Activated naive CD8-positive, alpha-beta T cell treated with anti-CD3 and anti-CD28 coated beads for 36 hours (primary cell): ENCODE measurements around the gene ZBTB7B. TPM values are rescaled to one million over a fixed set of nuclear protein-coding genes. Genes with fewer than 3 reads are reported as not detected.

Experiments
- DNase-seq: peaks from one replicate; pipeline ENCODE4 v3.0.0; 2021
- H3K27ac Mint-ChIP-seq: one replicate; pipeline ENCODE4 v1.8.0; 2022; ENCODE audit warnings: mild to moderate bottlenecking, moderate library complexity, mixed read lengths
- H3K27me3 Mint-ChIP-seq: one replicate; pipeline ENCODE4 v1.8.0; 2022; ENCODE audit warnings: mild to moderate bottlenecking, mixed read lengths
- H3K36me3 Mint-ChIP-seq: one replicate; pipeline ENCODE4 v1.8.0; 2021; ENCODE audit warnings: mild to moderate bottlenecking, mixed read lengths
- H3K4me1 Mint-ChIP-seq: one replicate; pipeline ENCODE4 v1.8.0; 2021; ENCODE audit warnings: mixed read lengths
- H3K4me3 Mint-ChIP-seq: one replicate; pipeline ENCODE4 v1.8.0; 2022; ENCODE audit warnings: mild to moderate bottlenecking, moderate library complexity, mixed read lengths
- H3K9me3 Mint-ChIP-seq: one replicate; pipeline ENCODE4 v1.8.0; 2022; ENCODE audit warnings: mixed read lengths
- total RNA-seq, 2 experiments: library from RNA; stranded (reverse); gene quantifications; one replicate each; pipeline ENCODE4 v1.2.3, GENCODE V29; 2021

Gene ZBTB7B
- total RNA-seq, 2 experiments from 2014 or later = 14.1 to 14.4 TPM

- Mint-ChIP-seq H3K4me1 (peaks cover 21% of the 10 kb centered on the region), H3K36me3 (no peaks in the 10 kb centered on the region), H3K27me3 (no peaks in the 10 kb centered on the region), H3K4me3 (peak overlapping the region; percentile 82), H3K9me3 (no peaks in the 10 kb centered on the region), H3K27ac (peak overlapping the region; percentile 2)
- DNase-seq = peak; percentile 49
These were observed 49.3 kb downstream of the ZBTB7B start for GRCh38 chr1:155051777-155052398.

DNA sequence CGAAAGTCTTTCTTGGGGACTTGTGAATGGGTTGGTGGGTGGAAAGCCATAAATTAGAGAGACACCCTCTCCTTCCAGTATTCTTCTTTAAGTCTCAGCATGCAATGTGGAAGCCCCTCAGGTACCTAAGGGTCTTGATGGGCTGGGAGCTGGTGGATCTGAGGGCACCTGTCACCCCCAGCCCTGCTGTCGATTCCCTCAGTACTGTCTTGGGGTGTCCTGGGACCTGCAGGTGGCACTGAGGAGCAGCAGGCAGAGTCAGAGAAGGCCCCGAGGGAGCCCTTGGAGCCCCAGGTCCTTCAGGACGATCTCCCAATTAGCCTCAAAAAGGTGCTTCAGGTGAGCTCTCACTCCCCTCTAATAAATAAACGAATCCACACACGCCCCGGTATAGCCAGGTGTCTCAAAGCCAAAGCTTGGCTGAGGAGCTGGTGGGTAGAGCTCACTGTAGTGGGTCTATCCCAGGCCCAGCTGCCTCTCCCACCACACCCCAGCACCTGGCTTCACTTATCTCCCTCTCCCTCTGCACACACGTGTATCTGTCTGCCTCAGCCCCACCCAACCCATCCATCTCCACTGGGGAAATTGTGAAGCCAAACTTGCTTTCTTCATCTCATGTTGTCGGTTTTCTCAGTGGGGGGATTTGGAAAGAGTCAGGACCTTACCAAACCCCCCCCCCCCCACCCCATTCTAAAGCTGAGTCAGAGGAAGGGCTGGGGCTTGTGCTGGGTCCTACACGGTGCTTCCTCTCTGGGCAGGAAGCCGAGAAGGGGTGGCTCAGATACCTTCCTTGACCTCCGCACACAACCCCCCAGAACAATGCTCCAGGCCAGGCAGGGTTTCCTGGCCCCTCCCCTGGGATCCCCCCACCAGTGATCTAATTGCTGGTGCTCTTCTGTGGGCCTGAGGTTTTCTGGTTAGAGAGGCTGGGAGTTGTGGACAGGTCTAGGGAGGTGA, 50.1 kb downstream of the ZBTB7B start:
- Mint-ChIP-seq H3K27me3 (no peaks in the 10 kb centered on the region), H3K36me3 (no peaks in the 10 kb centered on the region), H3K9me3 (no peaks in the 10 kb centered on the region), H3K4me3 (peak overlapping the region; percentile 82), H3K4me1 (peaks cover 21% of the 10 kb centered on the region), H3K27ac (no peak overlapping the region)
- DNase-seq = peak; percentile 36

DNA sequence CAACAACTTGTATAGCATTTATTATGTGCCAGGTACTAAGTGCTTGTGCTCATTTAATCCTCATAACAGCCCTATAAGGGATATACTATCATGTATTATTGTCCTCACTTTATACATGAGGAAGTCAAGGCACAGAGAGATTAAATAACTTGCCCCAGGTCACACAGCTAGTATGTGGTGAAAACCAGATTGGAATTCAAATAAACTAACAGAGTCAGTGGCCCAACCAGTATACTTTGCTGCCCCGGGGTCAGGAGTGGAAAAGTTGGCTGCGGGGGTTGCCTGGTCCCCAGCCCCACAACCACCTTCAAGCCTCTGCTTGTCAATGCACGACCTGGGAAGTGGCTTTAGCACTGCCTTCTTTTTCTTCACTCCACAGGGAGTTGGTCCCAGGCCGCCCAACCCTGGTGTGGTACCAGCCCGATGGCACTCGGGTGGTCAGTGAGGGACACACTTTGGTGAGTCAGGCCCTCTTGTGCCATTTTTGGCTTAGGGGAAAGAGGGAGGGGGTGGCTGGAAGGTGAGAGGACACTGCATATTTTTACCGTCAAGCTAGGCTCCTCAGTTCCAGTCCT, 51.0 kb downstream of the ZBTB7B start:
- Mint-ChIP-seq H3K27ac (no peak overlapping the region), H3K36me3 (no peaks in the 10 kb centered on the region), H3K27me3 (no peaks in the 10 kb centered on the region), H3K9me3 (no peaks in the 10 kb centered on the region), H3K4me3 (peak overlapping the region; percentile 55), H3K4me1 (peaks cover 21% of the 10 kb centered on the region)
- DNase-seq = no peak

GRCh38 chr1:155057104-155057503, 54.5 kb downstream of the ZBTB7B start:
- Mint-ChIP-seq H3K4me3 (no peak overlapping the region), H3K27me3 (no peaks in the 10 kb centered on the region), H3K4me1 (peaks cover 17% of the 10 kb centered on the region), H3K27ac (no peak overlapping the region), H3K9me3 (no peaks in the 10 kb centered on the region), H3K36me3 (peaks cover 3% of the 10 kb centered on the region)
- DNase-seq = no peak

GRCh38 chr1:155057788-155058211, 55.2 kb downstream of the ZBTB7B start:
- H3K27ac Mint-ChIP-seq = no peak overlapping the region
- no peaks in the 10 kb centered on the region for H3K9me3 Mint-ChIP-seq
- no peaks in the 10 kb centered on the region for H3K27me3 Mint-ChIP-seq
- peaks cover 5% of the 10 kb centered on the region for H3K36me3 Mint-ChIP-seq
- peaks cover 15% of the 10 kb centered on the region for H3K4me1 Mint-ChIP-seq
- no peak overlapping the region for H3K4me3 Mint-ChIP-seq
- DNase-seq = no peak

GRCh38 chr1:155060736-155061135, 58.1 kb downstream of the ZBTB7B start:
- no peak for DNase-seq
- Mint-ChIP-seq H3K27ac (no peak overlapping the region), H3K9me3 (no peaks in the 10 kb centered on the region), H3K36me3 (peaks cover 5% of the 10 kb centered on the region), H3K4me1 (peaks cover 23% of the 10 kb centered on the region), H3K4me3 (no peak overlapping the region), H3K27me3 (no peaks in the 10 kb centered on the region)

GRCh38 chr1:155061381-155062150, 59.0 kb downstream of the ZBTB7B start:
- peak; percentile 92 for DNase-seq
- Mint-ChIP-seq H3K4me3 (no peak overlapping the region), H3K4me1 (peaks cover 23% of the 10 kb centered on the region), H3K27ac (no peak overlapping the region), H3K36me3 (peaks cover 5% of the 10 kb centered on the region), H3K9me3 (no peaks in the 10 kb centered on the region), H3K27me3 (no peaks in the 10 kb centered on the region)

- Mint-ChIP-seq H3K27me3 (no peaks in the 10 kb centered on the region), H3K27ac (no peak overlapping the region), H3K4me3 (no peak overlapping the region), H3K4me1 (peaks cover 23% of the 10 kb centered on the region), H3K9me3 (no peaks in the 10 kb centered on the region), H3K36me3 (peaks cover 5% of the 10 kb centered on the region)
- DNase-seq = no peak
These were observed 59.6 kb downstream of the ZBTB7B start for GRCh38 chr1:155062151-155062686.

DNA sequence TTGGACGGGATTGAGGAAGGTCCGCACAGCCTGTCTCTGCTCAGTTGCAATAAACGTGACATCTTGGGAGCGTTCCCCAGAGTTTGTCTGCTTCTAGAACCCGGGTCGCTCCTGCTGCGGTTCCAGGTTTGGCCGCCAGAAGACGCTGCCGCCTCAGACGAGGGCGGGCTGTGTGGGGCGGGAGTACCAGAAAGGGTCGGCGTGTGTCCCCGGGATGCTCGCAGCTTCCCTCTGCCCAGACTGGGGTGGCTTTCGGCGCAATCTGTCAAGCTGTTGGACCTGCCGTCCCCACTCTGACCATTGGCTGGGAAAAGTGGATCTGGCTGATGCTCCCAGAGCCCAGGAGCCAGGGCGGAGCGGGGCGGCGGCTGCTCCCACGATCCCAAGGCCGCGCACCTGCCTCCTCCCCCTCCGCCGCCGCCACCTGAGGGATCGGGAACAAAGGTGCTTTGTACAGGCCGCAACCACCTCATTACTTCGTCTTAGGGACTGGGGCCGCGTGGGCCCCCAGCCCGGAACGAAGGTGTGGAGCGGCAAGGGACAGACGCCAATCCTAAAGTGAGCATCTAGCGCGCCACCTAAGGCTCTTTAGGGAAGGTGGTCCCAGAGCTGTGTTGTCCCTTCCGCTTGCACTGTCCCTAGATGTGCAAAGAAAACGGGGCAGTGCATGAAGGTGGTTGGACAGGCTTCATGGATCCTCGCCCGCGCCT, 60.3 kb downstream of the ZBTB7B start:
- peaks cover 23% of the 10 kb centered on the region for H3K4me1 Mint-ChIP-seq
- peak overlapping the region; percentile 84 for H3K4me3 Mint-ChIP-seq
- H3K36me3 Mint-ChIP-seq = peaks cover 5% of the 10 kb centered on the region
- no peaks in the 10 kb centered on the region for H3K9me3 Mint-ChIP-seq
- DNase-seq = peak; percentile 83
- no peaks in the 10 kb centered on the region for H3K27me3 Mint-ChIP-seq
- H3K27ac Mint-ChIP-seq = no peak overlapping the region

DNA sequence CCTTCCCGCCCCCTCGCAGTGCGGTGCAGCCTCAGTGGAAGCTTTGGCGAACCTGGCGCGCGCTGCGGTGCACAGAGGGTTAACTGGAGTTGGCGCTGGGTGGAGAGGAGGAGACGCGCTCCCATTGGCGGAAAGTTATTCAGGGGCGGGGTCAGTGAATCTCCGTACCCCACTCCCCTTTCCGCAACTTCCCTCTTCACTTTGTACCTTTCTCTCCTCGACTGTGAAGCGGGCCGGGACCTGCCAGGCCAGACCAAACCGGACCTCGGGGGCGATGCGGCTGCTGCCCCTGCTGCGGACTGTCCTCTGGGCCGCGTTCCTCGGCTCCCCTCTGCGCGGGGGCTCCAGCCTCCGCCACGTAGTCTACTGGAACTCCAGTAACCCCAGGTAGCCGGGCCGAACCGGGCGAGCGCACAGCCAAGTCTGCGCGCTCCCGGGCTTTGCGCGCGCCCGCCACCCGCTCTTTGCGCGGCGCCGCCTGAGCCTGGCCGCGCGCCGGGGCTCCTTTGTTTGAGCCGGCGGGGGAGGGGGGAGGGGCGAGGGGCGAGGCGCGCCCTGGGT, 61.0 kb downstream of the ZBTB7B start, which contains the start of gene EFNA4:
EFNA4 (plus strand) TSS at position 191 of the 561 bp plus-strand sequence; CDS start at position 275, 84 bp downstream.
- peak within 1 kb of the TSS; percentile 84 for H3K4me3 Mint-ChIP-seq
- H3K9me3 Mint-ChIP-seq = no peaks in the 10 kb centered on the region
- no peaks in the 10 kb centered on the region for H3K27me3 Mint-ChIP-seq
- H3K4me1 Mint-ChIP-seq = peaks cover 23% of the 10 kb centered on the region
- H3K36me3 Mint-ChIP-seq = peaks cover 5% of the 10 kb centered on the region
- H3K27ac Mint-ChIP-seq = peak within 1 kb of the TSS; percentile 71
- peak; percentile 83 for DNase-seq

DNA sequence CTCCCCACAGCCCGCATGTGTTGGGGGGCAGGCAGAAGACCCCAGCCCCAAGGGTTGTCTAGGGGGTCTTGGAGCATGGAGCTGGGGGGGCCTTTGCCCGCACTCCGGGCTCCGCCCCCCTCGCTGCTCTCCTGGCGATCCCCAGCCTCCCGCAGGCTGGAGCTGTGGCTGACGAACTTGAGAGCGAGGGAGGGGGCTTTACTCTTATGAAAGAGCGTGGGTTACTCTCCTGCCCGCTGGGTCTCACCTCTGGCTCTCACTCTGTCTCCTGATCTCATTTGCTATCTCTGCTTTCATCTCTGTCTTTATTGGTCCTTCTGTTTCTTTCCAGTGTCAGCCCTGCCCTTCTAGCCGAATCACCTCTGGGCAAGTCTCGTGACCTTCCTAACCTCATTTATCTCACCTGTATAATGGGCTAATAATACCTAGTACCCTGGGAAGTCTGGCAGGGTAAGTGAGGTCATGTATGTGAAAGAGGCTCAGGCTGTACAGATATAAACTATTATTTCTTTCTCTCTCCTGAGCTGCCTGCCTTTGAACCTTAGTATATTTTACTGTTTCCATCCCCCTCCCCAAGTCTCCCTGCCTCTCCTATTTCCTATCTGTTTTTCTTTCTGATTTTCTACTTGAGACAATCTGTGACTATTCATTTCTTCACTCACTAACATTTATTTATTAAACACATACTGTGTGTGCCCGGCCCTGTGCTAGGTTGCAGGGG, 61.7 kb downstream of the ZBTB7B start:
- Mint-ChIP-seq H3K27ac (no peak overlapping the region), H3K4me3 (peak overlapping the region; percentile 74), H3K27me3 (no peaks in the 10 kb centered on the region), H3K36me3 (peaks cover 5% of the 10 kb centered on the region), H3K9me3 (no peaks in the 10 kb centered on the region), H3K4me1 (peaks cover 23% of the 10 kb centered on the region)
- peak; percentile 52 for DNase-seq

DNA sequence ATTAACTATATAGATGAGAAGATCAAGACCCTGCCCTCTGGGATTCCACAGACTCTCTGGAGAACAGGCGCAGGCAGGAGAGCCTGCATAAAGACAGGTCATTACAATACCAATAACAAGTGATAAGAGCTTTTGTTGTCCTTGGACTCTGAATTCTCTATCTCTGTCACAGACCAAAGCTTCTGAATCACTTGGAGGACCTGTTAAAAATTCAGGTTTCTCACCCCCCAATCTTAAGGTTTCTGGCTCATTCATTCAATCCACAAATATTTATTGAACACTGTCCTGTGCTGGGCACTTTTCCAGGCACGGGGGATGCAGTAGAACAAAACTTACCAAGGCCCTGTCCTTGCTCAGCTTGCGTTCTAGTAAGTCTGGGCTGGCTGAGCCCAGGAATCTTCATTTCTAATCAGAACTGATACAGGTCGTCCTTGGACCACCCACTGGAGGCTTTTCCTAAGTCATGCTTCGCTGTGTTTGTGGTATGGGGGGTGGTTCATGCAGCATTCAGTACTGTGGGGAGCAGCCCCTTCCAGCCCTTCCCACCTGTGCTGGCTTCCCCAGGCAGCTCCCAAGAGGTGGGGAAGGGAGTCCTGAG, 62.3 kb downstream of the ZBTB7B start:
- H3K36me3 Mint-ChIP-seq = peaks cover 5% of the 10 kb centered on the region
- H3K9me3 Mint-ChIP-seq = no peaks in the 10 kb centered on the region
- DNase-seq = no peak
- H3K4me1 Mint-ChIP-seq = peaks cover 23% of the 10 kb centered on the region
- peak overlapping the region; percentile 74 for H3K4me3 Mint-ChIP-seq
- H3K27ac Mint-ChIP-seq = no peak overlapping the region
- H3K27me3 Mint-ChIP-seq = no peaks in the 10 kb centered on the region

- H3K27ac Mint-ChIP-seq = no peak overlapping the region
- no peak overlapping the region for H3K4me3 Mint-ChIP-seq
- no peak for DNase-seq
- H3K27me3 Mint-ChIP-seq = no peaks in the 10 kb centered on the region
- peaks cover 21% of the 10 kb centered on the region for H3K4me1 Mint-ChIP-seq
- H3K36me3 Mint-ChIP-seq = peaks cover 2% of the 10 kb centered on the region
- H3K9me3 Mint-ChIP-seq = no peaks in the 10 kb centered on the region
These were observed 64.2 kb downstream of the ZBTB7B start for GRCh38 chr1:155066777-155067176.
